IMR-90 (cell line): ENCODE measurements around the gene WASHC4. TPM values are rescaled to one million over a fixed set of nuclear protein-coding genes. Genes with fewer than 3 reads are reported as not detected.

Experiments used
- ATAC-seq: fragments of 200-7000 bp; cut with Tn5 transposase; 2 replicates; pipeline ENCODE4 v1.9.1; 2020; ENCODE audit warnings: low read depth, mild to moderate bottlenecking, moderate library complexity
- BruUV-seq: library from RNA; stranded (reverse); fragments of 400-500 nt; replicated peaks from 2 replicates; lab custom pipeline; 2021; lab: Mats Ljungman, UMichigan
- CTCF ChIA-PET: fragments of 300-600 bp; formaldehyde crosslinking; extraction: SDS; loops from one replicate; lab custom pipeline; 2021; ENCODE audit warnings: antibody characterized with exemption; lab: Yijun Ruan, JAX
- POLR2A ChIA-PET: fragments of 300-600 bp; sonication (Branson Sonifier 250); formaldehyde crosslinking; loops from one replicate; lab custom pipeline; 2022; ENCODE audit warnings: antibody characterized with exemption; ENCODE audit not compliant: unreplicated experiment; lab: Charles Lee
- DNase-seq: peaks from one replicate; pipeline ENCODE4 v3.0.0; 2013
- H2AFZ ChIP-seq: replicated peaks from 2 replicates; pipeline ENCODE3; 2013; ENCODE audit warnings: low read length, mild to moderate bottlenecking; ENCODE audit not compliant: poor library complexity
- H2AK5ac ChIP-seq: 2 replicates; pipeline ENCODE4 v1.6.1; 2013; ENCODE audit warnings: low read depth, low read length, inconsistent platforms
- H2AK9ac ChIP-seq: replicated peaks from 2 replicates; pipeline ENCODE3; 2013; ENCODE audit warnings: mild to moderate bottlenecking, low read depth, low read length, moderate library complexity; ENCODE audit not compliant: poor library complexity
- H2BK120ac ChIP-seq: 2 replicates; pipeline ENCODE4 v1.6.1; 2013; ENCODE audit warnings: low read depth, low read length, inconsistent platforms
- H2BK15ac ChIP-seq: 3 replicates; pipeline ENCODE4 v1.6.1; 2013; ENCODE audit warnings: low read depth, low read length, inconsistent platforms
- H2BK20ac ChIP-seq: 2 replicates; pipeline ENCODE4 v1.6.1; 2013; ENCODE audit warnings: low read depth, mild to moderate bottlenecking, inconsistent platforms, low read length, moderate library complexity
- H2BK5ac ChIP-seq: 2 replicates; pipeline ENCODE4 v1.6.1; 2013; ENCODE audit warnings: mild to moderate bottlenecking, low read depth, low read length, inconsistent platforms; ENCODE audit not compliant: poor library complexity, severe bottlenecking
- H3K14ac ChIP-seq: replicated peaks from 2 replicates; pipeline ENCODE4 v1.6.1; 2013; ENCODE audit warnings: low read depth, low read length, inconsistent platforms
- H3K18ac ChIP-seq: 2 replicates; pipeline ENCODE4 v1.6.1; 2013; ENCODE audit warnings: low read depth, low read length, control low read depth
- H3K23ac ChIP-seq: 2 replicates; pipeline ENCODE4 v1.6.1; 2013; ENCODE audit warnings: low read depth, low read length, inconsistent platforms
- H3K27ac ChIP-seq: 2 replicates; pipeline ENCODE4 v1.5.1; 2013; ENCODE audit warnings: mild to moderate bottlenecking, control low read depth, low read length; ENCODE audit not compliant: insufficient read depth
- H3K27me3 ChIP-seq: 2 replicates; pipeline ENCODE4 v1.6.1; 2013; ENCODE audit warnings: low read length; ENCODE audit not compliant: control insufficient read depth, insufficient read depth
- H3K36me3 ChIP-seq: 2 replicates; pipeline ENCODE4 v1.6.1; 2013; ENCODE audit warnings: low read length, mixed read lengths; ENCODE audit not compliant: control insufficient read depth, insufficient read depth
- H3K4ac ChIP-seq: 2 replicates; pipeline ENCODE4 v1.6.1; 2013; ENCODE audit warnings: low read depth, low read length, inconsistent platforms
- H3K4me1 ChIP-seq: 2 replicates; pipeline ENCODE4 v1.6.1; 2013; ENCODE audit warnings: low read length, mixed read lengths; ENCODE audit not compliant: control insufficient read depth, insufficient read depth
- H3K4me2 ChIP-seq: 2 replicates; pipeline ENCODE4 v1.6.1; 2013; ENCODE audit warnings: low read depth, mild to moderate bottlenecking, control low read depth, low read length, moderate library complexity
- H3K4me3 ChIP-seq: 2 replicates; pipeline ENCODE4 v1.5.1; 2013; ENCODE audit warnings: low read depth, mild to moderate bottlenecking, control low read depth, low read length, moderate library complexity; ENCODE audit not compliant: insufficient read depth
- H3K56ac ChIP-seq: 2 replicates; pipeline ENCODE4 v1.6.1; 2013; ENCODE audit warnings: low read length, inconsistent platforms; ENCODE audit not compliant: insufficient read depth; ENCODE audit errors: extremely low read depth
- H3K79me1 ChIP-seq, 2 experiments: 2 replicates each; pipeline ENCODE4 v1.6.1; 2013; ENCODE audit warnings: low read length in 2 of 2, inconsistent platforms in 1 of 2, low read depth in 1 of 2
- H3K9ac ChIP-seq: 2 replicates; pipeline ENCODE4 v1.6.1; 2013; ENCODE audit warnings: low read depth, low read length, control low read depth
- H3K9me1 ChIP-seq: 2 replicates; pipeline ENCODE4 v1.6.1; 2013; ENCODE audit warnings: low read length, inconsistent platforms; ENCODE audit not compliant: insufficient read depth
- H3K9me3 ChIP-seq: 2 replicates; pipeline ENCODE4 v1.6.1; 2013; ENCODE audit warnings: low read length; ENCODE audit not compliant: control insufficient read depth, insufficient read depth
- H4K20me1 ChIP-seq: 2 replicates; pipeline ENCODE4 v1.6.1; 2013; ENCODE audit warnings: low read length, inconsistent platforms; ENCODE audit not compliant: insufficient read depth
- H4K5ac ChIP-seq: 2 replicates; pipeline ENCODE4 v1.6.1; 2013; ENCODE audit warnings: mild to moderate bottlenecking, low read depth, low read length, control low read depth
- H4K8ac ChIP-seq, 2 experiments: 2 replicates each; pipeline ENCODE4 v1.6.1; 2013; ENCODE audit warnings: low read depth in 2 of 2, low read length in 2 of 2, control low read depth in 1 of 2, inconsistent platforms in 1 of 2
- H4K91ac ChIP-seq: 2 replicates; pipeline ENCODE4 v1.6.1; 2013; ENCODE audit warnings: low read depth, low read length, inconsistent platforms; ENCODE audit not compliant: insufficient read depth
- BHLHE40 ChIP-seq: fragments of 150-350 bp; IDR thresholded peaks from 2 replicates; pipeline ENCODE4 v1.6.1; 2016; ENCODE audit warnings: mild to moderate bottlenecking, low read depth, low read length
- CEBPB ChIP-seq: IDR thresholded peaks from 2 replicates; pipeline ENCODE4 v1.6.1; 2012; ENCODE audit warnings: low read depth, low read length, improper control_type of control experiment
- MAFK ChIP-seq: IDR thresholded peaks from 2 replicates; pipeline ENCODE4 v1.6.1; 2012; ENCODE audit warnings: low read depth, low read length, improper control_type of control experiment
- MAZ ChIP-seq: IDR thresholded peaks from 2 replicates; pipeline ENCODE4 v1.6.1; 2012; ENCODE audit warnings: low read depth, mild to moderate bottlenecking, low read length, improper control_type of control experiment, moderate library complexity, borderline replicate concordance
- MXI1 ChIP-seq: IDR thresholded peaks from 2 replicates; pipeline ENCODE4 v1.6.1; 2012; ENCODE audit warnings: low read depth, mild to moderate bottlenecking, low read length, moderate library complexity, borderline replicate concordance
- POLR2A ChIP-seq: IDR thresholded peaks from 2 replicates; pipeline ENCODE4 v1.6.1; 2012; ENCODE audit warnings: mild to moderate bottlenecking, low read depth, low read length
- RAD21 ChIP-seq: IDR thresholded peaks from 2 replicates; pipeline ENCODE4 v1.6.1; 2012; ENCODE audit warnings: low read length, improper control_type of control experiment
- RCOR1 ChIP-seq: IDR thresholded peaks from 2 replicates; pipeline ENCODE4 v1.6.1; 2012; ENCODE audit warnings: mild to moderate bottlenecking, low read length, improper control_type of control experiment; ENCODE audit not compliant: insufficient replicate concordance
- RFX5 ChIP-seq: IDR thresholded peaks from 2 replicates; pipeline ENCODE4 v1.8.0; 2012; ENCODE audit warnings: low read depth, mild to moderate bottlenecking, low read length, moderate library complexity
- SMC3 ChIP-seq: fragments of 150-350 bp; IDR thresholded peaks from 2 replicates; pipeline ENCODE4 v1.6.1; 2016; ENCODE audit warnings: low read depth, mild to moderate bottlenecking, antibody characterized with exemption, low read length, moderate library complexity
- WGBS, 2 experiments: methylation state at CpG; one replicate each; pipeline versions ENCODE4 v1.1.5 to v1.1.7; 2013; ENCODE audit warnings: missing lambda C conversion rate in 2 of 2; ENCODE audit not compliant: insufficient read length in 1 of 2; ENCODE audit errors: extremely low coverage in 2 of 2; 5-methylcytosine and 5-hydroxymethylcytosine counted together
- dilution Hi-C: fragments of 300-500 bp; cut with HindIII; formaldehyde crosslinking; loops from one replicate; pipeline ENCODE4 v1.14.3; 2018; ENCODE audit warnings: low sequenced_read_pairs; ENCODE audit not compliant: unreplicated experiment
- in situ Hi-C: fragments of 300-500 bp; cut with MboI; formaldehyde crosslinking; loops from 3 replicates; pipeline ENCODE4 v1.14.3; 2019; ENCODE audit warnings: low sequenced_read_pairs, inconsistent platforms, mixed read lengths
- intact Hi-C: fragments of 100-400 bp; cut with micrococcal nuclease; formaldehyde crosslinking; loops from 2 replicates; pipeline ENCODE4 v1.10.0; 2022
- polyA plus RNA-seq, 3 experiments: library from polyadenylated mRNA; depleted of rRNA; stranded (reverse); fragments of >200 nt; gene quantifications; 2 replicates each; pipeline ENCODE4 v1.2.3, GENCODE V29; 2012; ENCODE audit warnings: low replicate concordance in 1 of 3
- total RNA-seq: library from RNA; depleted of rRNA; stranded (reverse); fragments of >200 nt; gene quantifications from 2 replicates; pipeline ENCODE4 v1.2.3, GENCODE V29; 2012
- TF ChIP-seq, protein P1 (sequence below): conservative IDR thresholded peaks from 2 replicates; pipeline ENCODE4 v1.5.1; 2012; ENCODE audit warnings: mild to moderate bottlenecking, low read depth, low read length, improper control_type of control experiment

Gene WASHC4
- total and polyA plus RNA-seq, 2 of the 4 experiments (the other 2 are of a cell fraction), result 16.4 to 47.0 TPM

DNA sequence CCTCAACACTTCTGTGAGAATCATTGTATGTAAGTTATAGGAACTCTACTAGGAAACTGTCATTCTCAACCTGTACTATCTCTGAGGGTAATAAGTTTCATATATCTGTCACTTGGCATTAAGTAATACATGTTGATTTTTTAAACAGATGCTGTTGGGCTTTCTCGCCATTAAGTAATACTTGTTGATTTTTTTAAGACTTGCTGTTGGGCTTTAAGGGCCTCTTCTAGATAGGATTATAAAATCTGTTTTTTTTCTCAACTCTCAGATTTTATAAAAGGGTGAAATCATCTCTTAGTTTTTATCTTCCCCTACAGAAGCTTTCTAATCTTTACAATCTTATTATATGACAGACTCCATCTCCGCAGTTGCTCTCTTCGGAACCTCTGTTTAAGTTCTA, 5.6 kb downstream of the WASHC4 start:
- H3K27ac ChIP-seq, result no peak overlapping the region
- H3K14ac ChIP-seq, result no peak overlapping the region
- H2BK5ac ChIP-seq, result no peak overlapping the region
- H3K4me3 ChIP-seq, result no peak overlapping the region
- in situ Hi-C loops (no loop called here), intact Hi-C loops (no loop called here), dilution Hi-C loops (no loop called here)
- ChIA-PET POLR2A (no interaction called here), CTCF (no interaction called here)
- no peak overlapping the region for H2AK5ac ChIP-seq
- H3K4ac ChIP-seq, result no peak overlapping the region
- peaks cover 45% of the 10 kb centered on the region; the same call in 1 of the 2 replicates for H4K20me1 ChIP-seq
- H4K8ac ChIP-seq, result no peak overlapping the region
- peaks cover 5% of the 10 kb centered on the region; the same call in 1 of the 2 replicates for H3K4me1 ChIP-seq
- no peak for DNase-seq
- H3K18ac ChIP-seq, result no peak overlapping the region
- H3K9me3 ChIP-seq, result no peaks in the 10 kb centered on the region
- peaks cover 13% of the 10 kb centered on the region for H3K36me3 ChIP-seq
- H2BK20ac ChIP-seq, result no peak overlapping the region
- H3K56ac ChIP-seq, result no peak overlapping the region
- H2BK15ac ChIP-seq, result no peak overlapping the region
- no peak for TF ChIP-seq RCOR1
- no peak for TF ChIP-seq MAZ
- no peak for TF ChIP-seq MXI1
- no peak for TF ChIP-seq MAFK
- TF ChIP-seq, protein P1, sequence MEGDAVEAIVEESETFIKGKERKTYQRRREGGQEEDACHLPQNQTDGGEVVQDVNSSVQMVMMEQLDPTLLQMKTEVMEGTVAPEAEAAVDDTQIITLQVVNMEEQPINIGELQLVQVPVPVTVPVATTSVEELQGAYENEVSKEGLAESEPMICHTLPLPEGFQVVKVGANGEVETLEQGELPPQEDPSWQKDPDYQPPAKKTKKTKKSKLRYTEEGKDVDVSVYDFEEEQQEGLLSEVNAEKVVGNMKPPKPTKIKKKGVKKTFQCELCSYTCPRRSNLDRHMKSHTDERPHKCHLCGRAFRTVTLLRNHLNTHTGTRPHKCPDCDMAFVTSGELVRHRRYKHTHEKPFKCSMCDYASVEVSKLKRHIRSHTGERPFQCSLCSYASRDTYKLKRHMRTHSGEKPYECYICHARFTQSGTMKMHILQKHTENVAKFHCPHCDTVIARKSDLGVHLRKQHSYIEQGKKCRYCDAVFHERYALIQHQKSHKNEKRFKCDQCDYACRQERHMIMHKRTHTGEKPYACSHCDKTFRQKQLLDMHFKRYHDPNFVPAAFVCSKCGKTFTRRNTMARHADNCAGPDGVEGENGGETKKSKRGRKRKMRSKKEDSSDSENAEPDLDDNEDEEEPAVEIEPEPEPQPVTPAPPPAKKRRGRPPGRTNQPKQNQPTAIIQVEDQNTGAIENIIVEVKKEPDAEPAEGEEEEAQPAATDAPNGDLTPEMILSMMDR, result no peak
- TF ChIP-seq RFX5, result no peak
- TF ChIP-seq CEBPB, result no peak
- TF ChIP-seq SMC3, result no peak
- no peak for TF ChIP-seq POLR2A
- TF ChIP-seq RAD21, result no peak
- TF ChIP-seq BHLHE40, result no peak
- no peak for ATAC-seq
- no peak overlapping the region for H3K9ac ChIP-seq
- H2AK9ac ChIP-seq, result no peak overlapping the region
- H3K79me1 ChIP-seq, result peaks cover 20 to 47% of the 10 kb centered on the region in 2 experiments
- H2AFZ ChIP-seq, result no peak overlapping the region
- no peak overlapping the region for H2BK120ac ChIP-seq
- no peak overlapping the region for H3K23ac ChIP-seq
- peaks cover 3% of the 10 kb centered on the region for H3K9me1 ChIP-seq
- no peaks in the 10 kb centered on the region for H3K27me3 ChIP-seq
- no TSS peak for BruUV-seq
- H4K5ac ChIP-seq, result no peak overlapping the region
- no CpG with 5 or more reads among the region's 3 CpGs for WGBS, 2 experiments
- H4K91ac ChIP-seq, result no peak overlapping the region
- H3K4me2 ChIP-seq, result no peak overlapping the region
